MCF 10A (cell line): Measurements from ENCODE around the gene LNX1. TPM values are rescaled to one million over a fixed set of nuclear protein-coding genes. Genes with fewer than 3 reads are reported as not detected.

Source experiments
- BruUV-seq: library from RNA; stranded (reverse); fragments of 400-500 nt; replicated peaks from 2 replicates; lab custom pipeline; 2021; lab: Mats Ljungman, UMichigan
- CTCF ChIA-PET: fragments of 300-600 bp; sonication (Branson Sonifier 250); formaldehyde crosslinking; extraction: SDS; loops from one replicate; lab custom pipeline; 2021; ENCODE audit warnings: antibody characterized with exemption, inconsistent platforms; lab: Yijun Ruan, JAX
- POLR2A ChIA-PET: fragments of 300-600, 350-650 bp; sonication (Branson Sonifier 250); formaldehyde crosslinking; extraction: SDS; loops from one replicate; lab custom pipeline; 2020; ENCODE audit warnings: antibody characterized with exemption, inconsistent platforms; lab: Yijun Ruan, JAX
- DNase-seq: peaks from one replicate; pipeline ENCODE4 v3.0.0-alpha.2; 2018; ENCODE audit not compliant: unreplicated experiment
- H3K27ac Mint-ChIP-seq: one replicate; pipeline ENCODE4 v1.8.0; 2022; ENCODE audit warnings: mild to moderate bottlenecking, low read depth, mixed read lengths; ENCODE audit not compliant: unreplicated experiment
- H3K27me3 Mint-ChIP-seq: one replicate; pipeline ENCODE4 v1.8.0; 2022; ENCODE audit warnings: mixed read lengths; ENCODE audit not compliant: insufficient read depth, unreplicated experiment
- H3K36me3 Mint-ChIP-seq: one replicate; pipeline ENCODE4 v1.8.0; 2022; ENCODE audit warnings: mild to moderate bottlenecking, moderate library complexity, mixed read lengths; ENCODE audit not compliant: insufficient read depth, unreplicated experiment
- H3K4me1 Mint-ChIP-seq: one replicate; pipeline ENCODE4 v1.8.0; 2022; ENCODE audit warnings: mixed read lengths; ENCODE audit not compliant: insufficient read depth, unreplicated experiment
- H3K4me3 Mint-ChIP-seq: one replicate; pipeline ENCODE4 v1.8.0; 2022; ENCODE audit warnings: mild to moderate bottlenecking, moderate library complexity, mixed read lengths; ENCODE audit not compliant: unreplicated experiment
- H3K9me3 Mint-ChIP-seq: one replicate; pipeline ENCODE4 v1.8.0; 2022; ENCODE audit warnings: mixed read lengths; ENCODE audit not compliant: unreplicated experiment
- CTCF ChIP-seq: fragments of 200-600 bp; IDR thresholded peaks from one replicate; pipeline ENCODE4 v1.8.0; 2022; ENCODE audit warnings: antibody characterized with exemption, mild to moderate bottlenecking; ENCODE audit not compliant: unreplicated experiment
- intact Hi-C: fragments of 100-400 bp; cut with micrococcal nuclease; formaldehyde crosslinking; loops from 2 replicates; pipeline ENCODE4 v1.14.1; 2022
- total RNA-seq: library from RNA; stranded (reverse); gene quantifications from 2 replicates; pipeline ENCODE4 v1.2.3, GENCODE V29; 2022

Gene LNX1
- total RNA-seq, 1 experiment from 2014 or later: not detected

GRCh38 chr4:53618321-53618720, 27.0 kb upstream of the LNX1 start:
- no peak for DNase-seq
- no peaks in the 10 kb centered on the region for H3K27me3 Mint-ChIP-seq
- ChIA-PET POLR2A (interaction anchor here (0.6 to 1.2 kb wide), 5 partner anchors 12 to 494 kb away, joined by 3 to 4 read pairs (median 4); no protein-coding TSS in a partner anchor), CTCF (interaction anchor here (0.6 to 0.8 kb wide), 2 partner anchors 23 to 33 kb away, joined by 3 to 4 read pairs; no protein-coding TSS in a partner anchor)
- no TSS peak for BruUV-seq
- no peak overlapping the region for H3K4me3 Mint-ChIP-seq
- intact Hi-C loops: no loop called here
- H3K27ac Mint-ChIP-seq: no peak overlapping the region
- no peaks in the 10 kb centered on the region for H3K36me3 Mint-ChIP-seq
- H3K4me1 Mint-ChIP-seq: peaks cover 10% of the 10 kb centered on the region
- no peak for TF ChIP-seq CTCF
- H3K9me3 Mint-ChIP-seq: no peaks in the 10 kb centered on the region

GRCh38 chr4:53617101-53617680, 25.9 kb upstream of the LNX1 start:
- TF ChIP-seq CTCF: no peak

GRCh38 chr4:53616219-53616618, 24.9 kb upstream of the LNX1 start:
- no peaks in the 10 kb centered on the region for H3K4me1 Mint-ChIP-seq
- H3K27me3 Mint-ChIP-seq: no peaks in the 10 kb centered on the region
- intact Hi-C loops: no loop called here
- no peak for DNase-seq
- no peaks in the 10 kb centered on the region for H3K9me3 Mint-ChIP-seq
- no TSS peak for BruUV-seq
- CTCF ChIA-PET: interaction anchor here (1.0 kb wide), 1 partner anchor 10 kb away, joined by 4 read pairs; no protein-coding TSS in a partner anchor
- no peak overlapping the region for H3K27ac Mint-ChIP-seq
- no peaks in the 10 kb centered on the region for H3K36me3 Mint-ChIP-seq
- POLR2A ChIA-PET: interaction anchor here (0.7 to 1.1 kb wide), 2 partner anchors 86 to 406 kb away, joined by 3 read pairs; no protein-coding TSS in a partner anchor
- TF ChIP-seq CTCF: no peak
- H3K4me3 Mint-ChIP-seq: no peak overlapping the region

More at GRCh38 chr4:53617101-53617680, 25.9 kb upstream of the LNX1 start:
- ChIA-PET POLR2A (interaction anchor here (1.1 kb wide), 1 partner anchor 85 kb away, joined by 3 read pairs; no protein-coding TSS in a partner anchor), CTCF (interaction anchor here (0.6 kb wide), 1 partner anchor 65 kb away, joined by 3 read pairs; no protein-coding TSS in a partner anchor)
- H3K27ac Mint-ChIP-seq: no peak overlapping the region
- H3K4me3 Mint-ChIP-seq: no peak overlapping the region
- H3K36me3 Mint-ChIP-seq: no peaks in the 10 kb centered on the region
- no peaks in the 10 kb centered on the region for H3K27me3 Mint-ChIP-seq
- BruUV-seq: no TSS peak
- DNase-seq: no peak
- intact Hi-C loops: no loop called here
- H3K9me3 Mint-ChIP-seq: no peaks in the 10 kb centered on the region
- H3K4me1 Mint-ChIP-seq: no peaks in the 10 kb centered on the region

- Mint-ChIP-seq H3K27ac (no peak overlapping the region), H3K4me3 (no peak overlapping the region), H3K9me3 (no peaks in the 10 kb centered on the region), H3K27me3 (no peaks in the 10 kb centered on the region), H3K4me1 (no peaks in the 10 kb centered on the region), H3K36me3 (no peaks in the 10 kb centered on the region)
- BruUV-seq: no TSS peak
- intact Hi-C loops: no loop called here
- DNase-seq: no peak
- no peak for TF ChIP-seq CTCF
- CTCF ChIA-PET: interaction anchor here (0.7 to 1.0 kb wide), 2 partner anchors 14 to 112 kb away, joined by 3 to 4 read pairs; no protein-coding TSS in a partner anchor
- POLR2A ChIA-PET: no interaction called here
These were observed 23.3 kb upstream of the LNX1 start for GRCh38 chr4:53614591-53614990.
